GM19372 (cell line): ENCODE measurements around the gene RAB6B.

ENCODE experiments used
- ATAC-seq: cut with Tn5 transposase; IDR thresholded peaks from one replicate; pipeline ENCODE4 v1.9.1; 2021; ENCODE audit warnings: mild to moderate bottlenecking, low read depth, moderate library complexity; ENCODE audit not compliant: unreplicated experiment

RAB6B gene

DNA sequence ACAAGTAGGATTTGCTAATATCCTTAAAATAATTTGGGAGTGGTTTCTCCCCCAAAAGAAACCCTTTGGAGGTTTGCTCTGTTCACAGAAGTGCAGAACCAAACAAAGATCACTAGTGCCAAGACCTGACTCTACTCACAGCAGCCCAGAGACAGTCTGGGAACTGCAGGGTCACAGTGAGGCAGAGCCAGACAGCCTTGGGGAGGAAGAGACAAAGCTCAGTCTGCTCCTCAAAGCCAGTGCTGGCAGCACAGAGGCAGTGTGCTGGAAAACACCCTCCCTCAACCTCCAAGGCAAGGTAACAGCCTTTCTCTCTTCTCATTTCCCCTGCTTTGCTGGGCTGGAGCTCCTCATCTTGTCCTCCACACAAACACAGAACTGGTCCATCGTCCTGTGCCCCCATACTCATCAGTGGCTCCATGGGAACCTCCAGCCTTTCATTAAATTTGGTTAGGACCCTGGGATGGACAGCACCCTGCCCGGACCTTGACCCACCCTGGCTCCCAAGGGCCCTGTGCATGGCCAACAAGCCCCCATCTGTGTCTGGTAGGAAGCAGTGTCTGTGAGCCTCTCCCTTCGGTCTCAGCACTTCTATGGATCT is 12.6 kb downstream of the RAB6B start:
- no peak for ATAC-seq

DNA sequence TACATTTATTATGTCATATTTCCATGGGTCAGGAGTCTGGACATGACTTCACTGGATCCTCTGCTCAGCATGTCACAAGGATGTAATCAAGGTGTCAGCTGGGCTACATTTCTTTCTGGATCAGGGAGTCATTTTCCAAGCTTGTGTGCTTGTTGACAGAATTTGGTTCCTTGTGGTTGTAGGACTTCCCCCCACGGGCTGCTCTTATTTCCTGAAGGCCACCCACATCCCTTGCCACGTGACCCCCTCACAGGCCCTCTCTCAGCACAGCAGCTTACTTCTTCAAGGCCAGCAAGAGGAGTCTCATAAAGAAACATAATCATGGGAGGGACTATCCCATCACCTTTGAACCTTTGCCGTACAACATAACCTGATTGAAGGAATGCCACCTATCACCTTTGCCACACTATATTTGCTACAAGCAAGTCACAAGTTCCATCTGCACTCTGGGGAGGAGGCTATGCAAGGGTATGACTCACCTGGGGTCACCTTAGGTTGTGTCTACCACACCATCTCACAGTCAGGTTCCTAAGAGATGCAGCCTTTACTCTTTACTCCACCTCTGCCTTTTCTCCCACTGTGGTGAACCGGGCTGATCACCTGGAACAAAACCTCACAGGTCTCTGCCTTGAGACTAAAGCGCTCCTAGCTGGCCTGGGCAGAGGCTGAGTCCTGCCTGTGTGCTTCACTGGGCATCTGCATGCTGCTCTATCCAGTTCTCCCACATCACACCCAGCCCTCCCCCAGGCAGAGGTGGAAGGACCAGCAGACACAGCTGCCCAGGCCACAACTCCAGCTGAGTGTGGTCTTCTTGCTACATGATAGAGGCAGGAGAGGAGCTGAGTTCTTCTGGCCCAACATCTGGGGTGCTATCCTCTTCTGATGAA is 13.5 kb downstream of the RAB6B start:
- ATAC-seq = no peak

DNA sequence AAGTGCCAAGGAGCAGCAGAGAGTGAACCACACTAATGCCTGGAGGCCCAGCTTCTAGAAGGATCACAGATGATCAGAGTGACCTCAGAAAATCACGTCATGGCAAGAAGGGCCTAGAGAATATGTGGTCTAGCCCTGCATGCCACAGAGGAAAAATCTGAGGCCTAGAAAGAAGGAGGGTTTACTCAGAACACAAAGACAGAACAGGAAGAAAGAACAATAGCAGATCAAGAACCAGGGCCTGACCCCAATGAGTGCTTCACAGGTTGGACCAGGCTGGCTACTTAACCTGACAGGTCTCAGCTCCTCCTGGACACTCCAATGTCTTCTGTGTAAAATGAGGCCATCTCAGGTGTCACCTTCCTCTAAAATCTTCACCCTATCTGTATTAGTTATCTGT is 14.2 kb downstream of the RAB6B start:
- no peak for ATAC-seq

DNA sequence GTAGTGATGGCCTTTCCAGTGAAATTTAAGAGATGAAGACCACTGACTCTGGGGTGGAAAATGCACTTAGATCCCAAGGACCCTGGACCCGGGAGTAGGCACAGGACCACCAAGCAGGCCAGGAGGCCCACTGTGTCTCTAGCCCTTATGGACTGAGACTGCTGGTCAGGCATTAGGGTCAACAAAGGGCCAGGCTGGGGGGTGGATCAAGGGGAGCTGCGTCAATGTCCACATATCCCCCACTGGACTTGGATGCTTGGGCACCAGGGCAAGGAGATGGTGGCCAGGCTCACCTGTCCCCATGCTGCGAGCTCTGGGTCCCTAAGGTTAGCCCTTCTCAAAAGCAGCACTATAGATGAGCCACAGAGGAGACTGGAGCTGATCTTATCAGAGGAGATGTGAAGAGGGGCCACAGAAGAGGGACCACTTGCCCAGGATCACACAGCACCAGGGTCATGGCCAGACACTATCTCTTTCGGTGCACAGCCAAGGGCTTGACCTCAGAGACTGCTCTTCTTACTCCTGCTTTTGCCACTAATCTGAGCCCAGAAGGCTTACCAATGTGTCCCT is 14.7 kb downstream of the RAB6B start:
- ATAC-seq = no peak

DNA sequence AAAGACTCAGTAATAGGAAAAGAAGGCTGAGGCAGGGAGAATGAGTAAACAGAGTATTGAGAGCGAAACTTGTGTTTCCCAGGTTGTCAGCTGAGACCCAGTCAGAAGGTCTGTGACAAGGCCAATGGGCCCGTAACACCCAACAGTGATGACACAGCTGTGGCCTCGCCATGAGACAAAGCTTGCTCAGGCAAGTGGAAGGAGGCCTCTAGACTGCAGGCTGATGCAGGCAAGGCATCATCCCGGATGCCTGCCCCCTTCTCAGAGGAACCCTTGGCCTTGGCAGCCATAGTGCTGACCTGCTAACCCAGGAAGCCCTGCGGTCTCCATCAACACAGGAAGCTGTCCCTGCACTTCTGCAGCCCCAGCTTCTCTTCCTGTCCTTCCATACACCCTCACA is 15.4 kb downstream of the RAB6B start:
- no peak for ATAC-seq

DNA sequence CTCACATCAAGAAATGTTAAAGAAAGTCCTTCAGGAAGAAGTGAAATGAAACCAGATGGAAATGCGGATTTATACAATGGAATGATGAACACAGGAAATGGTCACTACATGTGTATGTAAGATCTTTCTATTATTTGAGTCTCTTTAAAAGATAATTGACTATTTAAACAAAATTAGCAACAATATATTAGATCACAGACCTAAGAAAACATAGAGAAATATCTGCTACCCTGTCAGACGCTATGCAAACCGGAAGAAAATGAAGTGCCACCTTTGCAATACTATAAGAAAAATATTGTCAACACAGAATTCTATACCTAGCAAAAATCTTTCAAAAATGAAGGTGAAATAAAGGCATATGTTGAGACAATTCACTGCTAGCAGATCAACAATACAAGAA is 17.2 kb downstream of the RAB6B start:
- ATAC-seq = no peak

DNA sequence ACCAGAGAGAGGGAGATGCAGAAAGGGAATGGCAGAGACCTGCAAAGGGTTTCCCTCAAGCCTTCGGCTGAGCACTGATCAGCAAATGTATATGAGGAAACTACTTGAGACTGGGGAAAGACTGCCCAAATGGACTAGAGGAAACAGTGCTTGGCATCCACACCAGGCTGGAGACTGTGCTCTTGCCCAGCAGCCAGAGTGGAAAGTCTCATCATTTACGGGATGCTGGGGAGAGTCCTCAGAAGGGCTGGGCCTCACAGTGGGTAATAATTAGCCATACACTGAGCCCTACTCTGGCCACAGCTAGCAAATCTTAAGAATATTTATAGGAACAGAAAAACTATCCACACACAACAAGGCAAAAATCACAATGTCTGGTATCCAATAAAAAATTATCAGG is 18.5 kb downstream of the RAB6B start:
- no peak for ATAC-seq

DNA sequence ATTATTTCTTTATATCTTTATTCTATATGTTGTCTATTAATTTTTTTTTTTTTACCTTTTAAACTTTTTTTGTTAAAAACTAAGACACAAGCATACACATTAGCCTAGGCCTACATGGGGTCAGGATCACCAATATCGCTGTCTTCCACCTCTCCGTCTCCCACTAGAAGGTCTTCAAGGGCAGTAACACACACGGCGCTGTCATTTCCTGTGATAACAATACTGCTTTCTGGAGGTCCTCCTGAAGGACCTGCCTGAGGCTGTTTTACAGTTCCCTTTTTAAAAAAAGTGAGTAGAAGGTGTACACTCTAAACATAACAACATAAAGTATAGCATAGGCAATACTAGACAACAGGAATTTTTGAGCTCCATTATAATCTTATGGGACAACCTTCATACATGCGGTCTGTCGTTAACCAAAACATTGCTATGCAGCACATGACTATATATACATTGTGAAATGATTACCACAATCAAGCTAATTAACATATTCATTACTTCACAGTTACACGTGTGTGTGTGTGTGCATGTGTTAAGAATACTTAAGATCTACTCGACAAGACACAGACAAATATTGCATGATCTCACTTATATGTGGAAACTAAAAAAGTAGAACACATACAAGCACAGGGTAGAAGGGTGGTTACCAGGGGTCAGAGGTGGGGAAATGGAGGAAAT is 20.8 kb downstream of the RAB6B start:
- no peak for ATAC-seq

DNA sequence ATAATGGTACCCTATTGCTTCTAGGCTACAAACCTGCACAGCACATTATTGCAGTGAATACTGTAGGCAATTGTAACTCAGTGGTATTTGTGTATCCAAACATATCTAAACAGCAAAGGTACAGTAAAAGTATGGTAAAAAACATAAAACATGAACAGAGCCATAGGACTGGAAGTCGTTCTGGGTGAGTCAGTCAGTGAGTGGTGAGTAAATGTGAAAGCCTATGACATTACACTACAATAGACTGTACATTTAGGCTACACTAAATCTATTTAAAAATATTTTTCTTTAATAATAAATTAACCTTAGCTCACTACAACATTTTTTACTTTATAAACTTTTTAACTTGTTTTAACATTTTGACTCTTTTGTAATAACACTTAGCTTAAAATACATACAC is 21.3 kb downstream of the RAB6B start:
- no peak for ATAC-seq

DNA sequence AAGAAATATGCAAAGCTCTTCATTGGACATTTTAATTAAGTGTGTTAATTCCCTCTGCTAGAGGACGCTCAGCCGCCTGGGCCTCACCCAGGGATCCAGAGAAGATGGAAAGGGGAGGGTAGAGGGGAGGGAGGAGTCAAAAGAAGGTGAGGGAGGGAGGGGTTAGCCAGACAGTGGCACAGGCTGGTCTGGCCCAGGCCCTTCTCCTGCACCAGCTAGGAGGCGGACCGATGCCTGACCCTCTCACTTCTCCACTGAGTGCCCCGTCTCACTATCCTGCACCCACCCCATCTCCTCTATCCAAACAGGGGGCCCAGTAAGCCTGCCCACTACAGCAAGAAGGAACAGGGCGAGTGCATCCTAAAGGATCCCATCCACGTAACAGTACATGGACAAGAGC is 22.9 kb downstream of the RAB6B start:
- no peak for ATAC-seq

DNA sequence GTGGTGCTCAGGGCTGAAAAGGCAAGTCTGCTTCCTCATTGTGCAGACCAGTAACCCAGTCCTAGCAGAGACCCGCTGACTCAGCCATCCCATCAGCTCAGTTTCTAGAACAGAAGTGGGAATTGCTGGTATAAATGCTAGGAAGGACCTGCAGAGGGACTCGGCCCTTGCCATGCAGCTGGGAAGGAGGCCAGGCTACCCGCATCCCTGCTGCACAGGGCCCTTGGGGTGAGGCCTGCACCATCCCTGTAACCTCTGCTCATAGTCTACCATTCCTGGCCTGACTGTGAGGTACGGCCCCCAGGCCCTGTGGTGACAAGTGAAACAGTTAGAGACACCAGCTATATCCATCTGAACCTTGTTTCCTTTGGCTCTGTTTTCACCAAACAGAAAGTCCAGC is 23.5 kb downstream of the RAB6B start:
- no peak for ATAC-seq

DNA sequence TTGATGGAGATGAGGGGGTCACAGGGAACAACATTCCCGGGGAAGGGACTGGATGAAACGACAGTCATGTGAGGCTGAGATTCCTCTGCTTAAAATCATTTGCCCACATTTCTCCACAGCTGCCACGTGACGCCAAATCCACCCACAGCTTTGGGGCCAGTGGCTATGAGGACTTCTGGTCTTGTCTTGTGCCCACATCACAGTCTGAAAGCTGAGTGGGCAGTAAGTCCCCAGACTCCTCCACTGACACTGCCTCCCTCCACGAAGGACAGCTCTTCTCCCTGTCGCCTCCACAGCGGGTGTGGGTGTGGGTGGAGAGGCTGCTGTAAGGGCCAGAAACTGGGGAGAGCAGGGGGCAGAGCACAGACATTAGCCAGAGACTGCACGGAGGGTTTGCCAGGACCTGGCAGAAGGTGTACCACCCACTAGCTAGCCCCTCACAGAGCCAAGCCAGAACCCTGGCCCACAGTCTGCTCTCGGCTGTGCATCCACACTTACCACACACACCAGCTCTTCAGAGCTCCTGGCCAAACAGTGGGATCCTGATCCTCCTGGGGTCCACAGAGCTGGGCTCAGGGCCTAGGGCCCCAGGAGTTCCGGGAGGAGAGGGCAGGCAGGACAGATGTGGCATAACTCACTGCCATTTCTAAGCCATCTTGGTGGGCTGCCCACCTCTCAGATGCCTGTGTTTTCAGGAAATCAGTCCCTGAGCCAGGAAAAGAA is 24.2 kb downstream of the RAB6B start:
- ATAC-seq = no peak

DNA sequence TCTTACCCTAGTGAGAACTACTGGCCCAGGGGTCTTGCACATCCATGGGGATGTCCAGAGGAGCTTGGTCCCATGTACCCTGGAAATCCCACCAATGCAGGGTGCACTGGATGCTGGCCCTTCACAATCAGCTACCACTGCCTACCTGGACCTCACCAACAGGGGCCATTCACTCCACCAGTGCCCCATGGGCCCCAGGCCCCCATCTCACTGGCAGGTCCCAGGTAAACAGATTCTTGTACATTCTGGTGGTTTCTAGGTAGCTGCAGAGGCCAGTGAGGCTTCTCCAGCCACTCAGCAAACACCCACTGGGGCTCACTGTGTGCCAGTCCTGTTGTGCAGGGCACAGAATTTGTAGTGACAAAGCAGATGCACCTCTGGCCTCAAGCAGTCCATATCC is 24.9 kb downstream of the RAB6B start:
- no peak for ATAC-seq

DNA sequence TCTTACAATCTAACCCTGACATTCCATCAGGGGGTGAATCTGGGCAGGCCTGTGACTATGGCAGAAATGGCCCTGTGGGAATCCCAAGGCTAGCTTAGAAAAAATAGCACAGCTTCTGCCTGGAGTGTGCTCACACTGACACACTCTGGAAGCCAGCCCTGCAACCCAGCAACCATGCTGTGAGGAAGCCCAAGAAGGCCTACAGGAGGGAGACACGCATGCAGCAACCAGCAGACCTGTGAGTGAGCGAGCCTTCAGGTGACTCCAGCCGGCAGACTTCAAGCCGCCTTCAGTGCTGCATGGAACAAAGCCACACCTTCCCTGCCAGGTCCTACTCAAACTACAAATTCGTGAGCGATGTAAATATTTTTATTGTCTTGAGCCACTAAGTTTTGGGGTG is 26.1 kb downstream of the RAB6B start:
- no peak for ATAC-seq

DNA sequence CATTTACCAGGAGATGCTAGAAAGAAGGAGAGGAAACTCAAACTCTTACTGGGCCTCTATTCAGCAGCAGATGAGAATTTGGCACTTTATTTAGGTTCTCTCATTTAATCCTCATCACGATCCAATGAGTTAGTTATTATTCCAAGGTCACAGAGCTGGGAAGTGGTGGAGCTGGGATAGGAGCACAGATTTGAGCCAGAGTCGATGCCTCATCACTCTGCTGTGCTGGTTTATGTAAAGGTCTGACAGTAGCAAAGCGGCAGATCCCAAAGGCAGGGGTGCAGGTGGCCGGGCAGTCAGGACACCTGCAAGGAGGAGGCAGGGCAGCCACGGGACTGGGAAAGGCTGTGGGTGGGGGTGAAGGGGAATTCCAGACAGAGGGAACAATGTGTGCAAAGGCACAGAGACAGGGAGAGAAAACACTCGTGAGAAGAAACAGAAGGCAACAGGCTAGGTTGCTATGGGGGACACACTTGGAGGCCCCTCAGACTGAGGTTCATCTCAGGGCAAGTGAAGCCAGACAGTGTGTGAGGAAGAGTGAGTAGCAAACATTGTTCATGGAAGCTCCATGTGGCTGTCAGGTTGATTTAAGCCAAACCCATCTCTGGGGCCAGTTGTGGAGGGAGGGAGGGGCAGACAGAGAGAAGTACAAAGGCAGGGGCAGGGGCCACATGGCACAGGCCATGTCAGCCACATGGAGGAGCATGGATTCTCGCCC is 26.8 kb downstream of the RAB6B start:
- ATAC-seq = no peak

DNA sequence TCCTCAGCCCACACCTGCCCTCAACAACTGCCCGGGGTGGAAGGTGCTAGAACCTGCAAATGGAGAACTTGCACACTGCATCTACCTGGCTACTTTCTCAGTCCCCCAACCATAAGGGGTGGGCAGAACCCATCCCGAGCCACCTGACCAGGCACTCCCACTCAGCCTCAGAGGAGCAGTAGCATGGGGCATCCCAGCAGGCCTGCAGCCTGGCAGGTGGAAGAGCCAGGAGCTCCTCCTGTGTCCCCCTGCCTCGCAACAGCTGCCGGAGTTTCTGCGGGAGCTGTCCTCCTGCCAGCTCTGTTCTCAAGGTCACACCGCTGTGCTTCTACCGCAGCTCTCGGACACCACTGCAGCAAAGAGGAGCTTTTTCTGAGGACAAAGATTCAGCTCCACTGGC is 27.5 kb downstream of the RAB6B start:
- no peak for ATAC-seq

DNA sequence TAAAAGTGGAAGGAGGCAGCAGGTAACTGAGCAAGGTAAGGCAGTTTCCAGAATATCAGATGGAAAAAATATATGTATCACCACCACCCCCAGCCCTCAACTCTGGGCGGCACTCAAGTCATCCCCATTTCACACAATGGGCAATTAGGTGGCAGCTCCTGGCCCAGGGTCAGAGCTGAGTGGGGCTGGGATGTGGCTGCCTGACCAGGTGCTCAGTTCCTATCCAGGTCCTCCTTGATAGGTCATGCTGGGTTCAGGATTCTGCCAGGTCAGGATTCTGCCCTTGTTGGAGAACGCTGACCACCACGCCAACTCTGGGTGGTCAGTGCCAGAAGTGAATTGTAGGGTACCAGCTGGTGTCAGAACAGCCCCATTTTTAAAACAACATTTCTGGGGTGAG is 29.5 kb downstream of the RAB6B start:
- no peak for ATAC-seq

DNA sequence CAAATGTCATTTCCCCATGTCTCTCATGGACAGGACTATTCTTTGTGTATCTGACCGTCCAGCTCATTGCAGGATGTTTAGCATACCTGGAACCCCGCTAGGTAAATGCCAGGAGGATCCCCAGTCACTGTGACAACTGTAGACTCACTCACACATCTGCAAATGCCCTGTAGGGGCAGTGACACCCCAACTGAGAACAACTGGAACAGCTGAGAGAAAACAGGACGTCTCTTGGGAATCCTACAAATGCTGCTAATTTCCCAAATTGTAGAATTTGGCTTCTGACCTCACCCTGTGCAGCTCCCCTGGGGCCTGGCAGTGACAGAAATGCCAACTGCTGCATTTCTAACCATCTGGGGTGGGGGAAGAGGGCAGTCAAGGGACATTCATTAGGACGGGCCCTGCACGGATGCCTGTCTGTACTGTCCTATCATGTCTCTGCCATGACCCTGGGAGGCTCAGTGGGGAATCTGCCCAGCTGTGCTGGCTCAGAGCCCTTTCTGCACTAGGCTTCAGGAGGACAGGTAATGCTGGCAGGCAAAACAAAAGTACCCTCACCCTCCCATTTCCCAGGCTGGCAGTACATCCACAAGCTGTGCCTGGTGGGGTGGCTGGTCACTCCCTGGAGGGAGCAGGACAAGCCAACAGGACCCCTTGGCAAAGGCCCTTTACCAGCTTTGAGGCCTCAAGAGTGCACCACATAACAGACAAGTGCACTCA is 30.4 kb downstream of the RAB6B start:
- no peak for ATAC-seq

DNA sequence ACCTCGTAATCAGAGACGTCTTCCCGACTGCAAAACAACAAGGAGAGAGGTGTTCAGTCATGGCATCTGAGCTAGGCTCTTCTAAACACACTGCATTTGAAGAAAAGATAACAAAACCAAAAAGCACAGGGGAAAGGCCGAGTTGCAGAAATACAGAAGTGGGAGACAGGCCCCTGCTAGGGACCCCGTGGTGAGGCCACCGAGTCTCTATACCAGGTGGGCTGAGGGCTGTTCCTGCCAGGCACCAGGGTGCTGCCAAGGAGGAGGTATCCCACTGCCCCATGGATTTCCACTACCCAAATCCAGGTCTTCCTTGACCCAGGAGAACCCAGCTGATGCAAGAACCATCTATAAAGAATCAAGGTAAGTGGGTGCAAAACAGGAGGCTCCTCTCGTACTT is 31.1 kb downstream of the RAB6B start:
- no peak for ATAC-seq
